OCI-LY7 (cell line): Measurements from ENCODE around the gene SLC4A11. TPM values are rescaled to one million over a fixed set of nuclear protein-coding genes. Genes with fewer than 3 reads are reported as not detected.

Source experiments
- BruUV-seq: library from RNA; stranded (reverse); fragments of 400-500 nt; replicated peaks from 2 replicates; lab custom pipeline; 2021; lab: Mats Ljungman, UMichigan
- CTCF ChIA-PET: fragments of 300-600 bp; sonication (Branson Sonifier 250); formaldehyde crosslinking; loops from one replicate; lab custom pipeline; 2022; ENCODE audit warnings: antibody characterized with exemption; ENCODE audit not compliant: unreplicated experiment; lab: Charles Lee
- POLR2A ChIA-PET: fragments of 300-600 bp; sonication (Branson Sonifier 250); formaldehyde crosslinking; loops from one replicate; lab custom pipeline; 2022; ENCODE audit warnings: antibody characterized with exemption; lab: Charles Lee
- DNase-seq: peaks from one replicate; pipeline ENCODE4 v3.0.0-alpha.2; 2015; ENCODE audit warnings: low spot score
- H2AFZ ChIP-seq: fragments of 200-600 bp; sonication (generic), shearing (Covaris generic); 2 replicates; pipeline ENCODE4 v1.6.1; 2014; ENCODE audit warnings: mild to moderate bottlenecking, antibody characterized with exemption, low read length, moderate library complexity
- H3K27ac ChIP-seq: fragments of 200-600 bp; sonication (generic); 2 replicates; pipeline ENCODE4 v1.5.1; 2014; ENCODE audit warnings: mixed run types, low read depth, mild to moderate bottlenecking, moderate library complexity, low read length, inconsistent platforms; ENCODE audit not compliant: poor library complexity, severe bottlenecking
- H3K36me3 ChIP-seq: fragments of 200-600 bp; sonication (generic); 2 replicates; pipeline ENCODE4 v1.6.1; 2014; ENCODE audit warnings: mild to moderate bottlenecking, antibody characterized with exemption, low read length, moderate library complexity, mixed read lengths; ENCODE audit not compliant: insufficient read depth
- H3K4me1 ChIP-seq: fragments of 200-600 bp; sonication (generic); 2 replicates; pipeline ENCODE4 v1.5.1; 2014; ENCODE audit warnings: mild to moderate bottlenecking, low read length; ENCODE audit not compliant: insufficient read depth, poor library complexity, severe bottlenecking
- H3K4me2 ChIP-seq: fragments of 200-600 bp; sonication (generic); 2 replicates; pipeline ENCODE4 v1.6.1; 2014; ENCODE audit warnings: mild to moderate bottlenecking, low read length
- H3K4me3 ChIP-seq: fragments of 200-600 bp; sonication (generic); 2 replicates; pipeline ENCODE4 v1.5.1; 2014; ENCODE audit warnings: mild to moderate bottlenecking, low read depth, low read length; ENCODE audit not compliant: poor library complexity, severe bottlenecking
- H3K79me2 ChIP-seq: fragments of 200-600 bp; sonication (generic); 2 replicates; pipeline ENCODE4 v1.6.1; 2016; ENCODE audit warnings: low read depth, mild to moderate bottlenecking, low read length, moderate library complexity, mixed read lengths; ENCODE audit not compliant: insufficient read depth
- H3K9me2 ChIP-seq: fragments of 200-600 bp; sonication (generic); 2 replicates; pipeline ENCODE4 v1.6.1; 2016; ENCODE audit warnings: mild to moderate bottlenecking, low read length, mixed read lengths; ENCODE audit not compliant: insufficient read depth
- H3K9me3 ChIP-seq: fragments of 200-600 bp; sonication (generic); 2 replicates; pipeline ENCODE4 v1.6.1; 2014; ENCODE audit warnings: mild to moderate bottlenecking, mixed run types, low read length, mixed read lengths
- H4K20me1 ChIP-seq: fragments of 200-600 bp; sonication (generic); 2 replicates; pipeline ENCODE4 v1.6.1; 2014; ENCODE audit warnings: mild to moderate bottlenecking, antibody characterized with exemption, low read length, moderate library complexity, mixed read lengths; ENCODE audit not compliant: insufficient read depth
- EZH2phosphoT487 ChIP-seq: fragments of 200-600 bp; sonication (generic); IDR thresholded peaks from 2 replicates; pipeline ENCODE4 v1.6.1; 2018; ENCODE audit warnings: low read depth, borderline replicate concordance, mild to moderate bottlenecking, mixed run types, antibody characterized with exemption, low read length, moderate library complexity, mixed read lengths
- intact Hi-C: fragments of 100-400 bp; cut with micrococcal nuclease; formaldehyde crosslinking; loops from one replicate; pipeline ENCODE4 v1.10.0; 2022; ENCODE audit not compliant: unreplicated experiment
- total RNA-seq, 2 experiments: library from RNA; depleted of rRNA in 1 of 2; stranded (reverse); fragments of >200 nt in 1 of 2; shearing (Covaris generic) in 1 of 2; gene quantifications; 2 replicates each; pipeline ENCODE4 v1.2.3, GENCODE V29; 2014 to 2022
- TF ChIP-seq, protein P1 (sequence below): fragments of 200-600 bp; sonication (generic); conservative IDR thresholded peaks from 2 replicates; pipeline ENCODE4 v1.5.1; 2014; ENCODE audit warnings: mild to moderate bottlenecking, antibody characterized with exemption, low read length, moderate library complexity, mixed read lengths

Gene SLC4A11
- total RNA-seq, 2 experiments from 2014 or later: 4.4 to 26.9 TPM

DNA sequence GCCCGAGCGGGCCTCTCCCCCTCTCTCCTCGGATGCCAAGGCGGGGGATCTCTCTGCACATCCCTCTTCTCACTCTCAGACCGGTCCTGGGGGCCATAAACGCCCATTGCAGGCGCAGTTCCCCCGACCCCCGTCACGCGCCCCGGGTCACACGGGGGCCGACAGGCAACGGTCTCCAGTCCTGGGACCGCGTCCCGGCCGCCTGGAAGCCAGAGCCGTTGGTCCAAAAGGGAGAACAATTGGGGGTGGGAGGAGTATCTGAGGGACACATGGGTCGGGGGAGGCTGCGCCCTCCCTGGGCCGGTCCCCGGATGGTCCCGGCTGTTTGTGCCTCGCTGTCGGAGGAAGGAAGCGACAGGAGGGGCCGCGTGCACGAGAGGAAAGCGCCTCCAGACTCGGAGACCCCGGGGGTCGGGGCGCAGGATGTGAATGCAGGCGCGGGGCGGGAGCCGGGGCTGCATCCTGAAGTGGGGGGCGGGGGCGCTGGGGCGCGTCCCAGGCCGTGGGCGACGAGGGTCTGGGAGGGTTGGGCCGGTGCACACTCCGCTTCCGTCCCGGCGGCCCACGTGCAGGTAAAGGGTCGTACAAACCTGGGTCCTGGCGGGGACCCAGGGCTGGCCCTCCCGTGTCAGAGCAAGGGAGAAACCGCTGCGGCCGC is 903 bp downstream of the SLC4A11 start:
- CTCF ChIA-PET: no interaction called here
- intact Hi-C loops: no loop called here
- Histone ChIP-seq H3K79me2 (no peaks in the 10 kb centered on the region), H4K20me1 (no peaks in the 10 kb centered on the region), H2AFZ (peak overlapping the region; percentile 63), H3K36me3 (peaks cover 5% of the 10 kb centered on the region; the same call in 1 of the 2 replicates), H3K4me3 (peak overlapping the region; percentile 73), H3K4me2 (peak overlapping the region; percentile 92), H3K4me1 (peaks cover 11% of the 10 kb centered on the region), H3K9me2 (no peaks in the 10 kb centered on the region), H3K9me3 (no peaks in the 10 kb centered on the region), H3K27ac (no peak overlapping the region)
- TF ChIP-seq, protein P1, sequence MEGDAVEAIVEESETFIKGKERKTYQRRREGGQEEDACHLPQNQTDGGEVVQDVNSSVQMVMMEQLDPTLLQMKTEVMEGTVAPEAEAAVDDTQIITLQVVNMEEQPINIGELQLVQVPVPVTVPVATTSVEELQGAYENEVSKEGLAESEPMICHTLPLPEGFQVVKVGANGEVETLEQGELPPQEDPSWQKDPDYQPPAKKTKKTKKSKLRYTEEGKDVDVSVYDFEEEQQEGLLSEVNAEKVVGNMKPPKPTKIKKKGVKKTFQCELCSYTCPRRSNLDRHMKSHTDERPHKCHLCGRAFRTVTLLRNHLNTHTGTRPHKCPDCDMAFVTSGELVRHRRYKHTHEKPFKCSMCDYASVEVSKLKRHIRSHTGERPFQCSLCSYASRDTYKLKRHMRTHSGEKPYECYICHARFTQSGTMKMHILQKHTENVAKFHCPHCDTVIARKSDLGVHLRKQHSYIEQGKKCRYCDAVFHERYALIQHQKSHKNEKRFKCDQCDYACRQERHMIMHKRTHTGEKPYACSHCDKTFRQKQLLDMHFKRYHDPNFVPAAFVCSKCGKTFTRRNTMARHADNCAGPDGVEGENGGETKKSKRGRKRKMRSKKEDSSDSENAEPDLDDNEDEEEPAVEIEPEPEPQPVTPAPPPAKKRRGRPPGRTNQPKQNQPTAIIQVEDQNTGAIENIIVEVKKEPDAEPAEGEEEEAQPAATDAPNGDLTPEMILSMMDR: no peak
- TF ChIP-seq EZH2phosphoT487: no peak
- POLR2A ChIA-PET: interaction anchor here (1.0 kb wide), 1 partner anchor 156 kb away, joined by 3 read pairs; no protein-coding TSS in a partner anchor
- peak; percentile 33 for DNase-seq
- BruUV-seq: TSS peak; percentile 73

DNA sequence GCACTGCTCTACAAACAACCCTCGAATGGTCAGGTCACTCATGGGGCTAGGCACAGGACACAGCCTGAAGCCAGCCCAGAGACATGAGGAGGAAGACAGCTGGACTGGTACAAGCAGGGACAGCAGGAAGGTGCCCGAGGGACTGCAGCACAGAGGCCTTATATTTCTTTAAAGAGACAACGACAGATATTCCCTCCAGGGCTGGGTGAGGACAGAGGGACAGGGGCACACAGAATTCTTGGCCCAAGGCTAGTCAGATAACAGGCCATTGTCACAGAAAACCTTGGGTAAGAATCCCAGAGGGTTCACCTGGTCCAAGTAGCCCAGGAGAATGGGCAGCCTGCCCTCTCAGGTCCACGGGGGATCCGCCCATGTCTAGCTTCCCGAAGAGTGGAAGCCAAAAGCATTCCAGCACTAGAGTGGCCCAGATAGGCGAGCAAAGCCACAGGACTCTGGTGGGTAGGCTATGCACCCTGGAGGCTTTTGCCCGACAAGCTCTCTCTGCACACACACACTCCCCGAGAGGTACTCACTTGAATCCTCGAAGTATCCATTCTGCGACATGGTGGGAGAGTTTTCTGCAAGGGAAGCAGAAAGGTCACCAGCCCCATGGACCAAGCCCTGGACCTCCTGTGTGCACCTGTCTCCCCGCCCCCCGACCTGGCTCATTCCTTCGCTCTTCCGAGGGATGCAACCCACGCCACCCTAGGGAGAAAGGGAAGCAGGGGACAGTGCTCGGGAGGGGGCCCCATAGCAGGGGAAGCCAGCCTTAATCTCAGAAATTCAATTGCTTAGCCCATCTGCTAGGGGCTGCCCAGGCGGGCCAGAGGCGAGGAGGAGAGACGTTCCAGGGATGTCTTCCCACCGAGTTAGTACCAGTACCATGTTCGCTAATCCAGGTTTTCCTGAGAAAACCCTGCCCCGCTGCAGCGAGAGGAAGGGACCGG is 1.7 kb downstream of the SLC4A11 start:
- CTCF ChIA-PET: no interaction called here
- BruUV-seq: no TSS peak
- POLR2A ChIA-PET: interaction anchor here (1.0 kb wide), 1 partner anchor 157 kb away, joined by 3 read pairs; no protein-coding TSS in a partner anchor
- intact Hi-C loops: no loop called here
- Histone ChIP-seq H3K36me3 (peaks cover 5% of the 10 kb centered on the region; the same call in 1 of the 2 replicates), H3K4me3 (peak overlapping the region; percentile 73), H2AFZ (peak overlapping the region; percentile 63; the same call in 1 of the 2 replicates), H3K4me1 (peaks cover 11% of the 10 kb centered on the region), H3K9me2 (no peaks in the 10 kb centered on the region), H3K9me3 (no peaks in the 10 kb centered on the region), H4K20me1 (no peaks in the 10 kb centered on the region), H3K27ac (no peak overlapping the region), H3K4me2 (peak overlapping the region; percentile 92), H3K79me2 (no peaks in the 10 kb centered on the region)
- TF ChIP-seq EZH2phosphoT487: no peak
- TF ChIP-seq, protein P1: no peak
- no peak for DNase-seq
